Gastroesophageal sphincter (tissue), 4 donors: Measurements from ENCODE around the gene ZNF670. TPM values are rescaled to one million over a fixed set of nuclear protein-coding genes. Genes with fewer than 3 reads are reported as not detected.

Source experiments
- ATAC-seq: fragments of 150-250 bp; one replicate; pipeline ENCODE4 v1.9.1; 2016; ENCODE audit warnings: mild to moderate bottlenecking, moderate library complexity
- H3K27ac ChIP-seq, 4 donors: fragments of 200-600 bp; sonication (generic) in 3 of 4; 1 replicate in 3 of 4; 2 replicates in 1 of 4; pipeline ENCODE4 v1.5.1; 2016 to 2019
- H3K27me3 ChIP-seq: fragments of 200-600 bp; sonication (generic); one replicate; pipeline ENCODE4 v1.5.1; 2019
- H3K36me3 ChIP-seq, 2 donors: fragments of 200-600 bp; sonication (generic); one replicate each; pipeline ENCODE4 v1.5.1; 2019; ENCODE audit warnings: control low read depth in 1 of 2
- H3K4me1 ChIP-seq, 3 donors: fragments of 200-600 bp; sonication (generic); 1 replicate in 2 of 3; 2 replicates in 1 of 3; pipeline ENCODE4 v1.5.1; 2016 to 2019; ENCODE audit warnings: control low read depth in 2 of 3
- H3K4me3 ChIP-seq, 2 donors: fragments of 200-600 bp; sonication (generic); one replicate each; pipeline ENCODE4 v1.5.1; 2019; ENCODE audit warnings: mild to moderate bottlenecking in 1 of 2, moderate library complexity in 1 of 2
- H3K9me3 ChIP-seq, 3 donors: fragments of 200-600 bp; sonication (generic); one replicate each; pipeline ENCODE4 v1.5.1; 2017 to 2019; ENCODE audit warnings: control low read depth in 2 of 3
- EP300 ChIP-seq: sonication (generic); formaldehyde crosslinking; IDR thresholded peaks from one replicate; pipeline ENCODE4 v1.6.1; 2017; ENCODE audit warnings: antibody characterized with exemption, mild to moderate bottlenecking
- POLR2A ChIP-seq, 2 donors: fragments of 450-650 bp; IDR thresholded peaks; one replicate each; pipeline ENCODE4 v1.6.1; 2017; ENCODE audit warnings: antibody characterized with exemption in 2 of 2, mild to moderate bottlenecking in 2 of 2, moderate library complexity in 1 of 2
- POLR2AphosphoS5 ChIP-seq: sonication (generic); formaldehyde crosslinking; IDR thresholded peaks from one replicate; pipeline ENCODE4 v1.6.1; 2017; ENCODE audit warnings: antibody characterized with exemption
- WGBS, 2 donors: methylation state at CpG; one replicate each; pipeline ENCODE4 v1.1.5; 2018; ENCODE audit warnings: low coverage in 1 of 2; 5-methylcytosine and 5-hydroxymethylcytosine counted together
- total RNA-seq, 4 donors: library from RNA; depleted of rRNA; stranded (reverse); fragments of >200 nt; gene quantifications; one replicate each; pipeline ENCODE4 v1.1.0, GENCODE V29; 2016
- TF ChIP-seq, protein P1 (sequence below), 4 experiments: fragments of 200-600 bp in 2 of 4; fragments of 450-650 bp in 2 of 4; sonication (generic) in 1 of 4; IDR thresholded peaks; one replicate each; pipeline ENCODE4 v1.5.1; 2017 to 2019; ENCODE audit warnings: antibody characterized with exemption in 4 of 4, mild to moderate bottlenecking in 2 of 4, moderate library complexity in 2 of 4

The ZNF670 gene
- total RNA-seq, 4 donors from 2014 or later, result 1.7 to 3.7 (median 3.3) TPM

DNA sequence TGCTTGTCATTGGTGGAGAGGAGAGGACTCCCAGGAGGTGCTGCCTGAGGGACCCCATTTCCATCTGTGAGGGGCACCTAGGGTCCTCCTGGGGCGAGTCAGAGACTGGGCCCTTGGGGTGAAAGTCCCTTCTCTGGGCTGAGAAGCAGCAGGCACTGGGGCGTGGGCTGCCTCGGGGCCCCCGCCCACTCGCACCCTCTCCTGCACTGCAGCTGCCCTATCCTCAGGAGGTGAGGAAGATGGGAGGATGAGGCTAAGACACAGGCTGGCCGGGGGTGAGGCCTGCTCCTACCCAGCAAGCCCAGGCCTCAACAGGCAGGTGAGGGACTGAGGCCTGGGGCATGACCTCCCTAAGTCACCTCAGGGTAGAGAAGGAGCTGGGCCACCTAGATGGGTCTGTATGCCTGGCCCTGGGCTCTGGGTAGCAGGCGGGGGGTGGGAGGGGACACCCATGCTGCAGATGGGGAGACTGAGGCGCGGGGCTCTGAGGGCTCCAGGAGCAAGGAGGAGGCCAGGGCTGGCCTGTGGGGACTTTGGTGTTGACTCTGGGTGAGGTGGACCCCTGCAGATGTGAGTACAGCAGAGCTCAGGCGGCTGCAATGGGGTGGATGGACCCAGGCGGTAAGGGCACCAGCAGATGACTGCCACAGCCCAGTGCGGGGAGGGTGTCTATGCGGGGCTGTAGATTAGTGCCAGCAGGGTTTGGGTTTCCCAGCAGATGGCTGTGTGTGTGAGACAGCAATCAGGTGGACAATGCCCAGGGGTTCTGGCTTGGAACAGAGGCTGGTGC is 35.9 kb upstream of the ZNF670 start:
- TF ChIP-seq POLR2AphosphoS5 (no peak), EP300 (no peak), POLR2A (IDR thresholded peaks at IDR 0.05) (no peak)
- TF ChIP-seq, protein P1, sequence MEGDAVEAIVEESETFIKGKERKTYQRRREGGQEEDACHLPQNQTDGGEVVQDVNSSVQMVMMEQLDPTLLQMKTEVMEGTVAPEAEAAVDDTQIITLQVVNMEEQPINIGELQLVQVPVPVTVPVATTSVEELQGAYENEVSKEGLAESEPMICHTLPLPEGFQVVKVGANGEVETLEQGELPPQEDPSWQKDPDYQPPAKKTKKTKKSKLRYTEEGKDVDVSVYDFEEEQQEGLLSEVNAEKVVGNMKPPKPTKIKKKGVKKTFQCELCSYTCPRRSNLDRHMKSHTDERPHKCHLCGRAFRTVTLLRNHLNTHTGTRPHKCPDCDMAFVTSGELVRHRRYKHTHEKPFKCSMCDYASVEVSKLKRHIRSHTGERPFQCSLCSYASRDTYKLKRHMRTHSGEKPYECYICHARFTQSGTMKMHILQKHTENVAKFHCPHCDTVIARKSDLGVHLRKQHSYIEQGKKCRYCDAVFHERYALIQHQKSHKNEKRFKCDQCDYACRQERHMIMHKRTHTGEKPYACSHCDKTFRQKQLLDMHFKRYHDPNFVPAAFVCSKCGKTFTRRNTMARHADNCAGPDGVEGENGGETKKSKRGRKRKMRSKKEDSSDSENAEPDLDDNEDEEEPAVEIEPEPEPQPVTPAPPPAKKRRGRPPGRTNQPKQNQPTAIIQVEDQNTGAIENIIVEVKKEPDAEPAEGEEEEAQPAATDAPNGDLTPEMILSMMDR (IDR thresholded peaks at IDR 0.05), result no peak
- 94 to 100% methylated on average over 2 to 4 of the region's 13 CpGs for WGBS, 2 donors
- Histone ChIP-seq H3K27ac (no peak overlapping the region), H3K4me1 (peaks cover 0 to 21% (median 4%) of the 10 kb centered on the region in 3 donors), H3K4me3 (no peak overlapping the region), H3K36me3 (no peaks in the 10 kb centered on the region), H3K9me3 (no peaks in the 10 kb centered on the region), H3K27me3 (no peaks in the 10 kb centered on the region)
- no peak for ATAC-seq

GRCh38 chr1:247113733-247114271 is 35.2 kb upstream of the ZNF670 start:
- H3K27me3 ChIP-seq, result no peaks in the 10 kb centered on the region
- no peak overlapping the region for H3K27ac ChIP-seq
- H3K9me3 ChIP-seq, result no peaks in the 10 kb centered on the region
- no peaks in the 10 kb centered on the region for H3K36me3 ChIP-seq
- no peak overlapping the region for H3K4me3 ChIP-seq
- ATAC-seq, result no peak
- WGBS, 2 donors, result no CpG with 5 or more reads among the region's 5 CpGs
- H3K4me1 ChIP-seq, result peaks cover 0 to 21% (median 4%) of the 10 kb centered on the region in 3 donors
- TF ChIP-seq EP300 (no peak), POLR2AphosphoS5 (no peak), POLR2A (IDR thresholded peaks at IDR 0.05) (no peak)
- TF ChIP-seq, protein P1 (IDR thresholded peaks at IDR 0.05), result no peak

DNA sequence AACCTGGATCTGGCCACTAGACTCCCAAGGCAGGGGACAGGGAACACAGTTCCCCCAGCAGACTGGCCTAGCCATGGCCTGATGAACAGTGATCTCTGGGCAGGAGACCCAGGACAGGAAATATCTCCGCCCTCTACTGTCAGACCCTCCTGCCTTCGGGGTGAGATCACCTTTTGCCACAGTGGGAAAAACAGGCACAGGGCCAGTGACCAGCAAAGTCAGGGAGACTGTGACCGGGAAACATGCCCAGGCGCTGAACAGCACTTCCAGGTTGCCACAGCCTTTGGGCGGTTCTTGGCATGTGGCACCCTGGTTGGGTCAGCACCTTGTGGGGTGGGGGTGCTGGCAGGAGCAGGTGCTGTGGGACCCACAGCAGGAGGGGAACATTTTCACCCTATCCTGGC is 34.5 kb upstream of the ZNF670 start:
- peak overlapping the region in 3 of 4 donors; percentile 93 to 96 (median 96) for H3K27ac ChIP-seq
- no peak for ATAC-seq
- TF ChIP-seq POLR2AphosphoS5 (no peak), EP300 (no peak)
- TF ChIP-seq, protein P1 (IDR thresholded peaks at IDR 0.05), result no peak

DNA sequence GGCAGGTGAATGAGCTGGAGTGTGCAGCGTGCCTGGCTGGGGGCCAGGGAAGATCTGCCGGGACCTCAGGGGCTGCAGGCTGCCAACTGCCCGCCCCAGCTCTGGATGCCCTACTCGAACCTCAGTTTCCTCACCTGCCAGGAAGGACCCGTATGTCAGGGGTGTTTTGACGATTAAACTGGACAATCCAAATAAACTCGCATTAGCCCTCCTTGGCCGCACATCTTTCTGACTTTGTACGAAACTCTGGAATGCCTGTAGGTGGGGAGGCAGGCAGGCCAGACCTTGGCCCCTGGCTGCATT is 33.8 kb upstream of the ZNF670 start:
- H3K4me1 ChIP-seq, result peaks cover 0 to 21% (median 4%) of the 10 kb centered on the region in 3 donors
- H3K27me3 ChIP-seq, result no peaks in the 10 kb centered on the region
- peak overlapping the region; percentile 60 to 96 (median 94) for H3K27ac ChIP-seq
- WGBS, 2 donors, result 44 to 47% methylated on average over 5 to 9 of the region's 9 CpGs
- TF ChIP-seq POLR2AphosphoS5, result no peak
- no peak for TF ChIP-seq EP300
- no peak for TF ChIP-seq POLR2A (IDR thresholded peaks at IDR 0.05)
- TF ChIP-seq, protein P1 (IDR thresholded peaks at IDR 0.05), result no peak
- peak overlapping the region; percentile 57 to 96 for H3K4me3 ChIP-seq
- H3K36me3 ChIP-seq, result no peaks in the 10 kb centered on the region
- ATAC-seq, result peak; percentile 9
- H3K9me3 ChIP-seq, result no peaks in the 10 kb centered on the region

More for the DNA sequence above, 34.5 kb upstream of the ZNF670 start:
- H3K4me3 ChIP-seq, result no peak overlapping the region
- H3K4me1 ChIP-seq, result peaks cover 0 to 21% (median 4%) of the 10 kb centered on the region in 3 donors
- no peaks in the 10 kb centered on the region for H3K9me3 ChIP-seq
- no peaks in the 10 kb centered on the region for H3K36me3 ChIP-seq
- H3K27me3 ChIP-seq, result no peaks in the 10 kb centered on the region
- WGBS, 2 donors, result 60% methylated on average over 2 of the region's 5 CpGs; no CpG with 5 or more reads in 1 of the 2 donors
